H9 (cell line): Measurements from ENCODE around the gene STARD10. TPM values are rescaled to one million over a fixed set of nuclear protein-coding genes. Genes with fewer than 3 reads are reported as not detected.
A peak's percentile ranks its signal among the peaks of the same experiment; 100 is the strongest.

Experiments used
- DNase-seq: peaks from one replicate; pipeline ENCODE4 v3.0.0-alpha.2; 2017
- H2AFZ ChIP-seq: one replicate; pipeline ENCODE4 v1.6.1; 2013; ENCODE audit warnings: mild to moderate bottlenecking, low read length, control low read depth, moderate library complexity
- H2AK5ac ChIP-seq: 2 replicates; pipeline ENCODE4 v1.6.1; 2013; ENCODE audit warnings: low read length, control low read depth, mixed read lengths; ENCODE audit not compliant: insufficient read length
- H2BK120ac ChIP-seq: one replicate; pipeline ENCODE4 v1.6.1; 2013; ENCODE audit warnings: low read depth, mild to moderate bottlenecking, low read length, control low read depth, inconsistent platforms; ENCODE audit not compliant: poor library complexity, severe bottlenecking
- H2BK12ac ChIP-seq: 2 replicates; pipeline ENCODE4 v1.6.1; 2013; ENCODE audit warnings: low read length, control low read depth, mixed read lengths, low read depth; ENCODE audit not compliant: insufficient read length
- H2BK15ac ChIP-seq: 2 replicates; pipeline ENCODE4 v1.6.1; 2013; ENCODE audit warnings: low read depth, low read length, control low read depth
- H2BK20ac ChIP-seq: one replicate; pipeline ENCODE4 v1.6.1; 2013; ENCODE audit warnings: low read depth, mild to moderate bottlenecking, low read length, control low read depth, inconsistent platforms; ENCODE audit not compliant: poor library complexity, severe bottlenecking
- H2BK5ac ChIP-seq: 2 replicates; pipeline ENCODE4 v1.6.1; 2013; ENCODE audit warnings: low read length, control low read depth, mixed read lengths; ENCODE audit not compliant: insufficient read length
- H3K14ac ChIP-seq: 2 replicates; pipeline ENCODE4 v1.6.1; 2013; ENCODE audit warnings: low read length, control low read depth; ENCODE audit not compliant: insufficient read depth
- H3K18ac ChIP-seq: 2 replicates; pipeline ENCODE4 v1.6.1; 2013; ENCODE audit warnings: low read depth, mild to moderate bottlenecking, mixed read lengths, low read length, control low read depth; ENCODE audit not compliant: insufficient read length
- H3K23ac ChIP-seq: 2 replicates; pipeline ENCODE4 v1.6.1; 2013; ENCODE audit warnings: low read length, control low read depth, mixed read lengths, low read depth; ENCODE audit not compliant: insufficient read length
- H3K23me2 ChIP-seq: 2 replicates; pipeline ENCODE4 v1.6.1; 2013; ENCODE audit warnings: low read depth, mild to moderate bottlenecking, mixed read lengths, low read length, control low read depth; ENCODE audit not compliant: insufficient read length, poor library complexity, severe bottlenecking
- H3K27ac ChIP-seq: 2 replicates; pipeline ENCODE4 v1.5.1; 2013; ENCODE audit warnings: low read length, control low read depth, mixed read lengths, low read depth; ENCODE audit not compliant: insufficient read length
- H3K27me3 ChIP-seq: 2 replicates; pipeline ENCODE4 v1.6.1; 2013; ENCODE audit warnings: low read length, control low read depth, inconsistent platforms; ENCODE audit not compliant: insufficient read depth
- H3K4ac ChIP-seq: 2 replicates; pipeline ENCODE4 v1.6.1; 2013; ENCODE audit warnings: low read depth, mild to moderate bottlenecking, control low read depth, inconsistent platforms, low read length, moderate library complexity
- H3K4me1 ChIP-seq: 2 replicates; pipeline ENCODE4 v1.6.1; 2013; ENCODE audit warnings: low read length, control low read depth, inconsistent platforms; ENCODE audit not compliant: insufficient read depth
- H3K4me2 ChIP-seq: 2 replicates; pipeline ENCODE4 v1.6.1; 2013; ENCODE audit warnings: low read length, control low read depth, mixed read lengths; ENCODE audit not compliant: insufficient read length, insufficient read depth
- H3K56ac ChIP-seq: 2 replicates; pipeline ENCODE4 v1.6.1; 2013; ENCODE audit warnings: low read depth, mild to moderate bottlenecking, mixed read lengths, low read length, control low read depth; ENCODE audit not compliant: insufficient read length
- H3K79me1 ChIP-seq: 2 replicates; pipeline ENCODE4 v1.6.1; 2013; ENCODE audit warnings: low read depth, mild to moderate bottlenecking, moderate library complexity, low read length, control low read depth, inconsistent platforms; ENCODE audit not compliant: insufficient read depth, poor library complexity, severe bottlenecking
- H3K79me2 ChIP-seq: 2 replicates; pipeline ENCODE4 v1.6.1; 2013; ENCODE audit warnings: low read length, control low read depth, inconsistent platforms; ENCODE audit not compliant: insufficient read depth
- H3K9ac ChIP-seq: 2 replicates; pipeline ENCODE4 v1.6.1; 2013; ENCODE audit warnings: low read length, control low read depth, mixed read lengths; ENCODE audit not compliant: insufficient read length; ENCODE audit errors: extremely low read depth
- H3K9me3 ChIP-seq: one replicate; pipeline ENCODE4 v1.6.1; 2013; ENCODE audit warnings: low read depth, low read length, inconsistent platforms; ENCODE audit not compliant: control insufficient read depth
- H3T11ph ChIP-seq: one replicate; pipeline ENCODE4 v1.6.1; 2013; ENCODE audit warnings: mild to moderate bottlenecking, low read length, control low read depth, inconsistent platforms
- H4K20me1 ChIP-seq: one replicate; pipeline ENCODE4 v1.6.1; 2013; ENCODE audit not compliant: control insufficient read depth, insufficient read length, insufficient read depth
- H4K5ac ChIP-seq: 2 replicates; pipeline ENCODE4 v1.6.1; 2013; ENCODE audit warnings: low read depth, mild to moderate bottlenecking, mixed read lengths, low read length, control low read depth; ENCODE audit not compliant: insufficient read length
- H4K8ac ChIP-seq: replicated peaks from 2 replicates; pipeline ENCODE4 v1.6.1; 2013; ENCODE audit warnings: low read length, control low read depth, mixed read lengths, low read depth; ENCODE audit not compliant: insufficient read length
- H4K91ac ChIP-seq: 2 replicates; pipeline ENCODE4 v1.6.1; 2013; ENCODE audit warnings: low read depth, mild to moderate bottlenecking, moderate library complexity, mixed read lengths, low read length, control low read depth; ENCODE audit not compliant: insufficient read length
- H3K27ac Mint-ChIP-seq, 3 experiments: 2 replicates in 2 of 3; 3 replicates in 1 of 3; pipeline ENCODE4 v1.8.0; 2020 to 2021; ENCODE audit warnings: mixed read lengths in 3 of 3, mild to moderate bottlenecking in 1 of 3, moderate library complexity in 1 of 3
- H3K27me3 Mint-ChIP-seq: 2 replicates; pipeline ENCODE4 v1.8.0; 2021; ENCODE audit warnings: low read depth, mild to moderate bottlenecking, moderate library complexity, mixed read lengths
- H3K36me3 Mint-ChIP-seq, 3 experiments: 2 replicates in 2 of 3; 3 replicates in 1 of 3; pipeline ENCODE4 v1.8.0; 2020 to 2021; ENCODE audit warnings: low read depth in 3 of 3, mixed read lengths in 3 of 3; ENCODE audit not compliant: insufficient read depth in 1 of 3
- H3K4me1 Mint-ChIP-seq, 2 experiments: 2 replicates each; pipeline ENCODE4 v1.8.0; 2020; ENCODE audit warnings: mixed read lengths in 2 of 2
- H3K4me3 Mint-ChIP-seq, 2 experiments: 2 replicates in 1 of 2; 3 replicates in 1 of 2; pipeline ENCODE4 v1.8.0; 2020 to 2021; ENCODE audit warnings: mild to moderate bottlenecking in 2 of 2, mixed read lengths in 2 of 2, moderate library complexity in 1 of 2
- H3K9me3 Mint-ChIP-seq, 2 experiments: 2 replicates in 1 of 2; 3 replicates in 1 of 2; pipeline ENCODE4 v1.8.0; 2020; ENCODE audit warnings: mild to moderate bottlenecking in 2 of 2, mixed read lengths in 2 of 2, moderate library complexity in 1 of 2
- WGBS: extraction: QIAGEN DNeasy Blood & Tissue Kit; methylation state at CpG from one replicate; pipeline ENCODE4 v1.1.7; 2013; ENCODE audit warnings: missing lambda C conversion rate, low lambda C conversion rate, mixed read lengths; ENCODE audit not compliant: insufficient read length; ENCODE audit errors: extremely low coverage; 5-methylcytosine and 5-hydroxymethylcytosine counted together
- total RNA-seq: library from RNA; stranded (reverse); gene quantifications from 2 replicates; pipeline ENCODE4 v1.2.1, GENCODE V29; 2021
- TF ChIP-seq, protein P1 (sequence below): fragments of 200-600 bp; sonication (generic); conservative IDR thresholded peaks from 3 replicates; pipeline ENCODE4 v1.8.0; 2021; ENCODE audit warnings: antibody characterized with exemption, mild to moderate bottlenecking

The STARD10 gene
- total RNA-seq, 1 experiment from 2014 or later, result 24.4 TPM

DNA sequence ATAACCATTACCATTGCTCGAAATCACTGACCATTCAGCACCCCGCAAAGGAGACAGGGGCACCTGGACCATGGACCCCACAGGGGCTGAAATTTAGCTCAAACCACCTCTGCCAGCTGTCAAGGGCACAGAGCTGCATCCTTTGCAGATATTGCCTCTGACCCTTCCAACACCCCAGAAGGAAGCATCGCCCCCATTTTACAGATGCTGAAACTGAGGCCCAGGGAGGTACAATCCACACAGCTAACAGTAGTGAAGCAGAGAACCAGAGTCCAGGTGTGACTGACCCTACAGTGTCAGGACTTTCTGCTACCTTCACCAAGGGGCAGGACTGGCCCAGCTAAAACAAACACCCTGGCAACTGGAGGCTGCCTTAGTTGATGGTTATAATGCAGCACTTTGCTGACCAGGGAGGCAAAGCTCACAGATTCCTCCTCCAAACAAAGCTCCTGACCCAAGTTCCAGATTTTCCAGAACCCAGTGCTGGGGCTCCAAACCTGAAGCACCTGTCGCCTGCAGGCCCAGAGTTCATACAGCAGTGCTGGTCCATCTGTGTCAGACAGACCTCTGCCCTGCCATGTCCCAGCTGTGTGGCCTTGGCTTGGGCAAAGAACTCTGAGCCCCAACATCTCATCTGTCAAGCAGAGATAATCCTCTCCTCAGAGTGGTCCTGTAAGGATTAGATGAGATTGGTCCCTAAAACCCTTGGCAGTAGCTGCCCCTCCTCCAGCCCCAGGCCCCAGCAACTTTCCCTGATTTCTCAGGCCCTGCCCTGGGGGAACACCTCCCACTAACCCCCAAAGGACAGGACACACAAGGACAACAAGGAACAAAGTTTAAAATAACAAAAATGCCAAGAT lies 26.4 kb downstream of the STARD10 start:
- no peaks in the 10 kb centered on the region for H3K36me3 Mint-ChIP-seq

More for the DNA sequence above, 26.4 kb downstream of the STARD10 start:
- H3K14ac ChIP-seq, result no peak overlapping the region
- H3K9ac ChIP-seq, result no peak overlapping the region
- H4K5ac ChIP-seq, result no peak overlapping the region
- H3T11ph ChIP-seq, result no peak overlapping the region
- no peak overlapping the region for H4K91ac ChIP-seq
- H3K23me2 ChIP-seq, result no peaks in the 10 kb centered on the region
- Mint-ChIP-seq H3K9me3 (no peaks in the 10 kb centered on the region), H3K27ac (peak overlapping the region in 2 of 3 experiments; percentile 50 to 92; a peak in 3 of 7 replicates), H3K27me3 (no peaks in the 10 kb centered on the region; the same call in none of the 2 replicates), H3K4me1 (peaks cover 32 to 55% of the 10 kb centered on the region in 2 experiments), H3K4me3 (no peak overlapping the region; a peak in 1 of 5 replicates)
- no peak overlapping the region for H3K4me2 ChIP-seq
- no peak overlapping the region for H2BK12ac ChIP-seq
- H2BK20ac ChIP-seq, result no peak overlapping the region
- H4K20me1 ChIP-seq, result no peaks in the 10 kb centered on the region
- no peak overlapping the region for H3K18ac ChIP-seq
- no peak overlapping the region for H2BK120ac ChIP-seq
- TF ChIP-seq, protein P1, sequence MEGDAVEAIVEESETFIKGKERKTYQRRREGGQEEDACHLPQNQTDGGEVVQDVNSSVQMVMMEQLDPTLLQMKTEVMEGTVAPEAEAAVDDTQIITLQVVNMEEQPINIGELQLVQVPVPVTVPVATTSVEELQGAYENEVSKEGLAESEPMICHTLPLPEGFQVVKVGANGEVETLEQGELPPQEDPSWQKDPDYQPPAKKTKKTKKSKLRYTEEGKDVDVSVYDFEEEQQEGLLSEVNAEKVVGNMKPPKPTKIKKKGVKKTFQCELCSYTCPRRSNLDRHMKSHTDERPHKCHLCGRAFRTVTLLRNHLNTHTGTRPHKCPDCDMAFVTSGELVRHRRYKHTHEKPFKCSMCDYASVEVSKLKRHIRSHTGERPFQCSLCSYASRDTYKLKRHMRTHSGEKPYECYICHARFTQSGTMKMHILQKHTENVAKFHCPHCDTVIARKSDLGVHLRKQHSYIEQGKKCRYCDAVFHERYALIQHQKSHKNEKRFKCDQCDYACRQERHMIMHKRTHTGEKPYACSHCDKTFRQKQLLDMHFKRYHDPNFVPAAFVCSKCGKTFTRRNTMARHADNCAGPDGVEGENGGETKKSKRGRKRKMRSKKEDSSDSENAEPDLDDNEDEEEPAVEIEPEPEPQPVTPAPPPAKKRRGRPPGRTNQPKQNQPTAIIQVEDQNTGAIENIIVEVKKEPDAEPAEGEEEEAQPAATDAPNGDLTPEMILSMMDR, result no peak
- no peak overlapping the region for H3K56ac ChIP-seq
- H2AFZ ChIP-seq, result no peak overlapping the region
- H2BK15ac ChIP-seq, result no peak overlapping the region
- no peaks in the 10 kb centered on the region for H3K79me1 ChIP-seq
- H2AK5ac ChIP-seq, result no peak overlapping the region
- H3K4me1 ChIP-seq, result no peaks in the 10 kb centered on the region
- no CpG with 5 or more reads among the region's 4 CpGs for WGBS
- H3K9me3 ChIP-seq, result no peaks in the 10 kb centered on the region
- no peak overlapping the region for H2BK5ac ChIP-seq
- H3K27ac ChIP-seq, result no peak overlapping the region
- DNase-seq, result no peak
- no peak overlapping the region for H3K23ac ChIP-seq
- H4K8ac ChIP-seq, result no peak overlapping the region
- H3K27me3 ChIP-seq, result no peaks in the 10 kb centered on the region
- no peak overlapping the region for H3K4ac ChIP-seq
- H3K79me2 ChIP-seq, result no peaks in the 10 kb centered on the region
